ENCODE data around the gene PRKG1. TPM values are rescaled to one million over a fixed set of nuclear protein-coding genes. Genes with fewer than 3 reads are reported as not detected.
"Not testable (repeated sequence)": the region's sequence is repeated elsewhere in the genome, so short reads cannot be mapped to it uniquely, and the experiment has no call there.

PRKG1 gene
- total RNA-seq, 8 experiments from 2014 or later = 5.6 to 40.7 (median 6.6) TPM

GRCh38 chr10:51129946-51130544 lies 55.8 kb downstream of the PRKG1 start:
- Histone ChIP-seq H3K4me1 (replicated peaks in 1 of 2) (no peaks in the 10 kb centered on the region), H3K4me3 (no peak overlapping the region), H3K27ac (no peak overlapping the region)
- in situ Hi-C loops (cut with MboI; ENCODE audit: low pct_unique_long_range_greater_than_20kb in 2 of 9, low sequenced_read_pairs in 9 of 9, unreplicated experiment in 9 of 9) = no loop called here
- ATAC-seq (replicated peaks in 6 of 8) = no peak
- WGBS, 10 experiments = 0 to 95% (median 75%) methylated on average over 1 to 2 of the region's 2 CpGs

DNA sequence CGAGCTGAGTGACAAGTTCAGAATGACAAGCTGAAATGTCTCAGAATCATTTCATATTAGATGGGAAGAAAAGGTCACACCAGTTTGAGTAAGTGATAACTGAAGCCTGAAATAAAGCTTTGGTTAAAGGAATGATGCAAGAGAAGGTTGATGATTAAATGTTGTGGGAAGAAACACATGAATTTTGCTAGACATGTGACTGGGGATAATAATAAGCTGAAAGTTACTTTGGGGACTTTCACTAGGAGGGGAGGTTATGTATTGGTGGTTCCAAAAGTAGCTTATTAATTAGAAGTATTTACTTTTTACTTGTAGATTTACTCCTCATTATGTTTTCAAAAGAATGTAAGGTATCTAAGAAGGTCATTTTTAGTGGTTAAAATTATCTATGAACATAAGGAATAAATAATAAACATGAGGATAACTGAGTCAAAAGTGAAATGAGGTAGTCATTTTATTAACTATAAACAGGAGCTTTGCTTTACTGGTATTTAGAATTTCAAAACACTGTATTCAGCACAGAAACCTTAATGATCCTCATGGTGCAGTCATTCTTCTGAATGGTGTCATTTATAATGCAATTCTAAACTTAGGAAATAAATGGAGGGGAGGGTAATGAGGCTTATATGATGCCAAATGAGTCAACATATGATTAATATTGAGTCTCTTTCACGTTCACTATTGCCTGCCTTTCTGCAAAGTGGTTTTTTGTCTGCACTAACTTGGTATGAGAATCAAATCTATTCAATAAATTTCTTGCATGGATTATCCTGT lies 63.7 kb downstream of the PRKG1 start:
- Histone ChIP-seq H3K4me3 (no peak overlapping the region), H3K27ac (no peak overlapping the region), H3K4me1 (replicated peaks in 1 of 2) (no peaks in the 10 kb centered on the region)
- 40 to 100% (median 76%) methylated on average over 1 to 2 of the region's 2 CpGs for WGBS, 10 experiments
- peak in 4 of 8 experiments; percentile 19 to 75 (median 64) for ATAC-seq (replicated peaks in 6 of 8)
- in situ Hi-C loops (cut with MboI; ENCODE audit: low pct_unique_long_range_greater_than_20kb in 2 of 9, low sequenced_read_pairs in 9 of 9, unreplicated experiment in 9 of 9) = no loop called here

DNA sequence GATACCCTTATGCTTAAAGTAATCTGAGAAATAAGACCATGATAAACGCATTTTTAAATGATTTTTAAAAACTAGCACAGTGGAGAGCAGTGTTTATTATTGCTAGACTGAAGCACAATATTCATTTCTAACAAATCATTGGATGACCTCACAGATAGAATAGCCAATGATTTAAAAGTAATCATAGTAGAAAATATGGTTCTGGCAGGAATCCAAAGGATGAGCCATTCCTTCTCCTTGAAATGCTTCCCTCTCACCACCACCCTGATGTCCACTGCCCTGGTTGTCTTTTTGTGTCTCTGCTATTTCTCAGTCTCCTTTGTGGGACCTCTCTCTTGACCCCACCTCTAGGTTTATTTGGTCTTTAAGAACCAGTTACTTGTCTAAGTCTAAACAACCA lies 64.9 kb downstream of the PRKG1 start:
- ATAC-seq (replicated peaks in 6 of 8) = peak in 3 of 8 experiments; percentile 16 to 66 (median 22)

DNA sequence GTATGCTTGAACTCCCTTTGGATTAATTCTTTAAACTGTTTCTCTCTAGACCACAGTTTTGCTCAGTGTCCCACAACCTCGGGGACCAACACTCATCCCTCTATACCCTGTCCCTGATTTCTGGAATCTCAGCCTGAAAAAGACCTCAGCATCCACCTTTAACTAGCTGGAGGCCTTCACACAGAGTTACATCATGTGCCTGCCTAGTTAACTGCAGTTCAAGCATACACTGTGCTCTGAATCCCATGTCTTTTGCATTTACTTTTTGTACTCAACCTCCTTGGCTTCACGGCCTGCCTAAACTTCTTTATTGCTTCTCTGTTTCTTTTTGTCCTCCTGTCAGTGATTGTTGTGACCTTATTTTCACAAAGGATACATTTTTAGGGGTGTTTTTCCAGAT lies 66.7 kb downstream of the PRKG1 start:
- in situ Hi-C loops (cut with MboI; ENCODE audit: low pct_unique_long_range_greater_than_20kb in 2 of 9, low sequenced_read_pairs in 9 of 9, unreplicated experiment in 9 of 9) = no loop called here
- H3K27ac ChIP-seq = no peak overlapping the region
- 20 to 95% (median 53%) methylated on average over 1 to 2 of the region's 2 CpGs; no CpG with 5 or more reads in 1 of the 10 experiments for WGBS, 10 experiments
- H3K4me1 ChIP-seq (replicated peaks in 1 of 2) = no peaks in the 10 kb centered on the region
- H3K4me3 ChIP-seq = no peak overlapping the region
- peak in 5 of 8 experiments; percentile 47 to 59 (median 55) for ATAC-seq (replicated peaks in 6 of 8)

More for the DNA sequence above, 64.9 kb downstream of the PRKG1 start:
- no peaks in the 10 kb centered on the region for H3K4me1 ChIP-seq (replicated peaks in 1 of 2)
- no peak overlapping the region for H3K27ac ChIP-seq
- WGBS, 10 experiments = 67 to 100% (median 100%) methylated on average over 1 of the region's 1 CpG; no CpG with 5 or more reads in 2 of the 10 experiments
- no peak overlapping the region for H3K4me3 ChIP-seq
- in situ Hi-C loops (cut with MboI; ENCODE audit: low pct_unique_long_range_greater_than_20kb in 2 of 9, low sequenced_read_pairs in 9 of 9, unreplicated experiment in 9 of 9) = no loop called here

GRCh38 chr10:51144161-51144781 lies 70.0 kb downstream of the PRKG1 start:
- 83 to 100% (median 100%) methylated on average over 1 of the region's 1 CpG; no CpG with 5 or more reads in 2 of the 10 experiments for WGBS, 10 experiments
- Histone ChIP-seq H3K4me3 (no peak overlapping the region), H3K27ac (no peak overlapping the region), H3K4me1 (replicated peaks in 1 of 2) (no peaks in the 10 kb centered on the region)
- ATAC-seq (replicated peaks in 6 of 8) = no peak
- in situ Hi-C loops (cut with MboI; ENCODE audit: low pct_unique_long_range_greater_than_20kb in 2 of 9, low sequenced_read_pairs in 9 of 9, unreplicated experiment in 9 of 9) = no loop called here

DNA sequence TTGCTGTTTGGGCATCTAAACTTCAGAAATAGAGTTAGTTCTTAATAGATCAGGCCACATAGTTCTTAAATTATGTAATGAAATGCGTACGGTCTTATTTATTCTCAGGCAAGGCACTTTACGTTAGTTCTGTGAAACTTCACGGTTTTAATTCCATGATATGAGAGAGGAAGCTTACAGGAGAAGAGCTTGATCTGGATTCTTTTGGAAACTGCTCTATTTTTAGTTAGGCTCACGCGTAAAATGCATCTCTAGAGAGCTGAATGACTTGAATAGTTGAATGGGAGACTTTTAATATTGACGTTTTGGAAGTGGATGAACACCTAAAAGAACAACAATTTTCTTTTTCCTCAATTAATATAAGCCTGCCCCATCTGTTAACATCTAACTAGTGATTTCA lies 71.1 kb downstream of the PRKG1 start:
- Histone ChIP-seq H3K4me3 (no peak overlapping the region), H3K4me1 (replicated peaks in 1 of 2) (no peaks in the 10 kb centered on the region), H3K27ac (no peak overlapping the region)
- in situ Hi-C loops (cut with MboI; ENCODE audit: low pct_unique_long_range_greater_than_20kb in 2 of 9, low sequenced_read_pairs in 9 of 9, unreplicated experiment in 9 of 9) = no loop called here
- ATAC-seq (replicated peaks in 6 of 8) = no peak
- WGBS, 10 experiments = 72 to 100% (median 92%) methylated on average over 2 to 7 of the region's 7 CpGs

DNA sequence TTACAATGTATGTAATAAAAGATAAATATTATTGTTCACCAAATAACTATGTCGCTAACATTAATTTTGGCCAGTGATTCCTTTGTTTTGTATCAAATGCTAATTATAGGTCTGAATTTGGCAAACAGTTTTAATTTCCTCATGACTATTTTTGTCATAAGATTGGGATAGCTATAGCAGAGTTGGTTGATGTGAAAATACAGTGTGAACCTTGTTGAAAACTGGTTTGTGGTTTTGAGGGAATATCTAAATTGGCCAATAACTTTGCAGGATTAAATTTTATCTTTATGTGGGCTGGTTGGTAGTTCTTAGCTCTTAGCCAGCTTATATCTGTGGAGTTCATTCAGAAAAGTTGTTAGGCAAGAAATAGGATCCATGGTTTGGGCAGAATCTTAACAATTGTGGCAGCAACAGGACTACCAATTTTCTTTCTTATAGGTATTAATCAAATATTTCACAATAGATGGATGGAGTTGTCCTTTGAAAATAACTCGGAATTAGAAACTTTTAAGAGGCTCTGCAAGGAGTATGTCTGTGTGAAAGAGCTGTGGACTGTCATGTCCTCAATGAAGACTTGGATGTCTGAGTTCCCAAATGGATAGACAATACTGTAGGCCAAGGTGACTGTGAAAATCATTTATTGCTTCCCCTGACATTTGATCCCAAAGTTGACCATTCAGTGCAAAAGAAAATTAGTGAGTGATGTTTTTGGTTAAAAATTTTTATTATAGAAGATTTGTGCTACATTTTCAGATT lies 73.5 kb downstream of the PRKG1 start:
- no peak overlapping the region for H3K27ac ChIP-seq
- ATAC-seq (replicated peaks in 6 of 8) = no peak
- no peak overlapping the region for H3K4me3 ChIP-seq
- in situ Hi-C loops (cut with MboI; ENCODE audit: low pct_unique_long_range_greater_than_20kb in 2 of 9, low sequenced_read_pairs in 9 of 9, unreplicated experiment in 9 of 9) = no loop called here
- WGBS, 10 experiments = 70 to 100% (median 94%) methylated on average over 1 to 2 of the region's 2 CpGs; no CpG with 5 or more reads in 2 of the 10 experiments
- H3K4me1 ChIP-seq (replicated peaks in 1 of 2) = no peaks in the 10 kb centered on the region

DNA sequence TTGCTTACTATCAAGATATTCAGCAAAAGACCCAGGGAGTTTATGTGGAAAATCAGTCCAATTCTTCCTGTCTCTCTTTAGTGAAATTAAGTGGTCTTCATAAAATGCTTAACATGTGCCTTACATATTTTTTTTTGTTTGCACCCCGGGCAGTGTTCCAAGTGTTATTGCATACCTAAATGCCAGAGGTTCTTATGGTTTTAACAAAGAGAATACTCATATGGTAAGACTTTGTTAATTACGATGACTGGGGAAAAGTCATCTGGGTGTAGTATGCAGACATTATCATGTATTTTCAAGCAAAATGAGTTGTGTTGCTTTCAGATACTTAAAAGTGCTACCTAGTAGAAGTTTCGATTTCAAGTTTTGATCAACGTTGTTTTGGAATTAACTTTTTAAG lies 82.6 kb downstream of the PRKG1 start:
- ATAC-seq (replicated peaks in 6 of 8) = peak in 3 of 8 experiments; percentile 53 to 79 (median 63)
- in situ Hi-C loops (cut with MboI; ENCODE audit: low pct_unique_long_range_greater_than_20kb in 2 of 9, low sequenced_read_pairs in 9 of 9, unreplicated experiment in 9 of 9) = no loop called here
- no peak overlapping the region for H3K4me3 ChIP-seq
- H3K4me1 ChIP-seq (replicated peaks in 1 of 2) = peaks cover under 1 to 2% of the 10 kb centered on the region in 2 donors
- 0 to 100% (median 72%) methylated on average over 1 to 4 of the region's 4 CpGs for WGBS, 10 experiments
- H3K27ac ChIP-seq = no peak overlapping the region

GRCh38 chr10:51158832-51159231 lies 84.5 kb downstream of the PRKG1 start:
- H3K4me1 ChIP-seq (replicated peaks in 1 of 2) = peaks cover 5% of the 10 kb centered on the region in 2 donors
- H3K4me3 ChIP-seq = no peak overlapping the region
- ATAC-seq (replicated peaks in 6 of 8) = peak in 2 of 8 experiments; percentile 50 to 66
- 48 to 96% (median 80%) methylated on average over 1 to 3 of the region's 3 CpGs; no CpG with 5 or more reads in 2 of the 10 experiments for WGBS, 10 experiments
- H3K27ac ChIP-seq = no peak overlapping the region
- in situ Hi-C loops (cut with MboI; ENCODE audit: low pct_unique_long_range_greater_than_20kb in 2 of 9, low sequenced_read_pairs in 9 of 9, unreplicated experiment in 9 of 9) = no loop called here

GRCh38 chr10:51159841-51160240 lies 85.6 kb downstream of the PRKG1 start:
- peaks cover 5% of the 10 kb centered on the region in 2 donors for H3K4me1 ChIP-seq (replicated peaks in 1 of 2)
- WGBS, 10 experiments = 33 to 100% (median 100%) methylated on average over 1 of the region's 1 CpG; no CpG with 5 or more reads in 3 of the 10 experiments
- H3K4me3 ChIP-seq = no peak overlapping the region
- in situ Hi-C loops (cut with MboI; ENCODE audit: low pct_unique_long_range_greater_than_20kb in 2 of 9, low sequenced_read_pairs in 9 of 9, unreplicated experiment in 9 of 9) = no loop called here
- no peak overlapping the region for H3K27ac ChIP-seq
- no peak for ATAC-seq (replicated peaks in 6 of 8)

GRCh38 chr10:51162002-51162401 lies 87.7 kb downstream of the PRKG1 start:
- WGBS, 10 experiments = 20 to 100% (median 80%) methylated on average over 1 of the region's 1 CpG; no CpG with 5 or more reads in 6 of the 10 experiments

GRCh38 chr10:51163380-51164049 lies 89.2 kb downstream of the PRKG1 start:
- 98 to 100% (median 100%) methylated on average over 1 to 14 of the region's 30 CpGs; no CpG with 5 or more reads in 6 of the 10 experiments for WGBS, 10 experiments
- H3K4me3 ChIP-seq; H3K4me1 ChIP-seq (replicated peaks in 1 of 2); ATAC-seq (replicated peaks in 6 of 8); H3K27ac ChIP-seq; in situ Hi-C loops (cut with MboI; ENCODE audit: low pct_unique_long_range_greater_than_20kb in 2 of 9, low sequenced_read_pairs in 9 of 9, unreplicated experiment in 9 of 9): not testable (repeated sequence)

More at GRCh38 chr10:51162002-51162401, 87.7 kb downstream of the PRKG1 start:
- H3K4me3 ChIP-seq = no peak overlapping the region
- no peak overlapping the region for H3K27ac ChIP-seq
- peaks cover 5% of the 10 kb centered on the region in 2 donors for H3K4me1 ChIP-seq (replicated peaks in 1 of 2)
- in situ Hi-C loops (cut with MboI; ENCODE audit: low pct_unique_long_range_greater_than_20kb in 2 of 9, low sequenced_read_pairs in 9 of 9, unreplicated experiment in 9 of 9) = no loop called here
- peak in 7 of 8 experiments; percentile 31 to 93 (median 42) for ATAC-seq (replicated peaks in 6 of 8)
